Loucy (cell line): Measurements from ENCODE around the gene IMPG1.

Experiments used
- H2AFZ ChIP-seq: fragments of 200-600 bp; sonication (generic); 2 replicates; pipeline ENCODE4 v1.6.0; 2016; ENCODE audit warnings: antibody characterized with exemption, mild to moderate bottlenecking, low read length, moderate library complexity
- H3F3A ChIP-seq: fragments of 200-600 bp; 2 replicates; pipeline ENCODE4 v1.6.0; 2016; ENCODE audit warnings: antibody characterized with exemption, low read depth, mild to moderate bottlenecking
- H3K27me3 ChIP-seq: fragments of 200-600 bp; sonication (generic); 2 replicates; pipeline ENCODE4 v1.6.1; 2014; ENCODE audit warnings: low read length, mild to moderate bottlenecking; ENCODE audit not compliant: insufficient read depth, poor library complexity, severe bottlenecking
- H3K36me3 ChIP-seq: fragments of 200-600 bp; sonication (generic); 2 replicates; pipeline ENCODE4 v1.6.1; 2016; ENCODE audit warnings: low read length; ENCODE audit not compliant: insufficient read depth
- H3K4me1 ChIP-seq: fragments of 200-600 bp; sonication (generic); 2 replicates; pipeline ENCODE4 v1.5.1; 2014; ENCODE audit warnings: low read length, mild to moderate bottlenecking; ENCODE audit not compliant: insufficient read depth, poor library complexity, severe bottlenecking
- H3K4me2 ChIP-seq: fragments of 200-600 bp; sonication (generic); 2 replicates; pipeline ENCODE4 v1.6.0; 2014; ENCODE audit warnings: antibody characterized with exemption, low read length, low read depth, mild to moderate bottlenecking; ENCODE audit not compliant: poor library complexity, severe bottlenecking
- H3K4me3 ChIP-seq: fragments of 200-600 bp; sonication (generic); 2 replicates; pipeline ENCODE4 v1.5.1; 2014; ENCODE audit warnings: low read length, mild to moderate bottlenecking, mixed read lengths; ENCODE audit not compliant: poor library complexity, severe bottlenecking
- H3K79me2 ChIP-seq: fragments of 200-600 bp; sonication (generic); 2 replicates; pipeline ENCODE4 v1.6.1; 2014; ENCODE audit warnings: low read length; ENCODE audit not compliant: insufficient read depth
- H3K9ac ChIP-seq: fragments of 200-600 bp; sonication (generic); 2 replicates; pipeline ENCODE4 v1.6.0; 2014; ENCODE audit warnings: mild to moderate bottlenecking, low read depth, low read length, moderate library complexity; ENCODE audit not compliant: poor library complexity, severe bottlenecking
- H3K9me2 ChIP-seq: fragments of 200-600 bp; sonication (generic); replicated peaks from 2 replicates; pipeline ENCODE4 v1.6.1; 2016; ENCODE audit warnings: low read depth, low read length, mixed read lengths
- H3K9me3 ChIP-seq: fragments of 200-600 bp; sonication (generic); 2 replicates; pipeline ENCODE4 v1.6.1; 2014; ENCODE audit warnings: mild to moderate bottlenecking, antibody characterized with exemption, low read length, low read depth; ENCODE audit not compliant: insufficient read depth
- H4K20me1 ChIP-seq: fragments of 200-600 bp; sonication (generic); 2 replicates; pipeline ENCODE4 v1.6.0; 2014; ENCODE audit warnings: antibody characterized with exemption, low read length, mild to moderate bottlenecking; ENCODE audit not compliant: insufficient read depth, poor library complexity, severe bottlenecking
- EZH2phosphoT487 ChIP-seq: fragments of 200-600 bp; IDR thresholded peaks from 2 replicates; pipeline ENCODE4 v1.6.1; 2018; ENCODE audit warnings: antibody characterized with exemption, mild to moderate bottlenecking, moderate library complexity, borderline replicate concordance
- TF ChIP-seq, protein P1 (sequence below): fragments of 200-600 bp; sonication (generic); conservative IDR thresholded peaks from 2 replicates; pipeline ENCODE4 v1.5.1; 2014; ENCODE audit warnings: mild to moderate bottlenecking, antibody characterized with exemption, low read length

The IMPG1 gene

DNA sequence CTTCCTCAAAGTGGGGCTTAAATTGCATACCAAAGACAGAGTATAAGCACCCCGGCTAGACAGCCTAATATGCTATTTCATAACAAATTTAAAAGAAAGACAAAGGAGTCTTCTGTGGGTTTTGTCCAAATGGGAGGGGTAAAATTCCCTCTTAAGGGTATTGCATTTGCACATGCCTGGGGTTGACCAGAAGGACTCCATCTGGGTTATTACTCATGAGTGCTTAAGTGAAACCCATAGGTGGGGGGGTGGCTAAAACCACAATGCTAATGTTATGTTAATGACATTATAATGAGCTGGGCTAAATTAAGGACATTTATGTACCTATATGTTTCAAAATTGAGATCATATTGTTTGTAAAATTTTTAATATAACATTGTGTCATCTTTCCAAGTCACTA is 15.0 kb downstream of the IMPG1 start:
- Histone ChIP-seq H3K4me3 (no peak overlapping the region), H4K20me1 (no peaks in the 10 kb centered on the region), H3K36me3 (no peaks in the 10 kb centered on the region), H2AFZ (no peak overlapping the region), H3K4me2 (no peak overlapping the region), H3K9me2 (no peaks in the 10 kb centered on the region), H3K27me3 (no peaks in the 10 kb centered on the region), H3K9ac (no peak overlapping the region), H3K79me2 (no peaks in the 10 kb centered on the region), H3K4me1 (no peaks in the 10 kb centered on the region), H3F3A (no peaks in the 10 kb centered on the region), H3K9me3 (no peaks in the 10 kb centered on the region)
- TF ChIP-seq EZH2phosphoT487: no peak
- TF ChIP-seq, protein P1, sequence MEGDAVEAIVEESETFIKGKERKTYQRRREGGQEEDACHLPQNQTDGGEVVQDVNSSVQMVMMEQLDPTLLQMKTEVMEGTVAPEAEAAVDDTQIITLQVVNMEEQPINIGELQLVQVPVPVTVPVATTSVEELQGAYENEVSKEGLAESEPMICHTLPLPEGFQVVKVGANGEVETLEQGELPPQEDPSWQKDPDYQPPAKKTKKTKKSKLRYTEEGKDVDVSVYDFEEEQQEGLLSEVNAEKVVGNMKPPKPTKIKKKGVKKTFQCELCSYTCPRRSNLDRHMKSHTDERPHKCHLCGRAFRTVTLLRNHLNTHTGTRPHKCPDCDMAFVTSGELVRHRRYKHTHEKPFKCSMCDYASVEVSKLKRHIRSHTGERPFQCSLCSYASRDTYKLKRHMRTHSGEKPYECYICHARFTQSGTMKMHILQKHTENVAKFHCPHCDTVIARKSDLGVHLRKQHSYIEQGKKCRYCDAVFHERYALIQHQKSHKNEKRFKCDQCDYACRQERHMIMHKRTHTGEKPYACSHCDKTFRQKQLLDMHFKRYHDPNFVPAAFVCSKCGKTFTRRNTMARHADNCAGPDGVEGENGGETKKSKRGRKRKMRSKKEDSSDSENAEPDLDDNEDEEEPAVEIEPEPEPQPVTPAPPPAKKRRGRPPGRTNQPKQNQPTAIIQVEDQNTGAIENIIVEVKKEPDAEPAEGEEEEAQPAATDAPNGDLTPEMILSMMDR: no peak

GRCh38 chr6:76052314-76052713 is 20.1 kb downstream of the IMPG1 start:
- Histone ChIP-seq H3K4me2 (no peak overlapping the region), H3K9me3 (no peaks in the 10 kb centered on the region), H3K9me2 (no peaks in the 10 kb centered on the region), H4K20me1 (no peaks in the 10 kb centered on the region), H3K36me3 (no peaks in the 10 kb centered on the region), H3K27me3 (no peaks in the 10 kb centered on the region), H2AFZ (no peak overlapping the region), H3K9ac (no peak overlapping the region), H3K79me2 (no peaks in the 10 kb centered on the region), H3F3A (no peaks in the 10 kb centered on the region), H3K4me1 (no peaks in the 10 kb centered on the region), H3K4me3 (no peak overlapping the region)
- no peak for TF ChIP-seq EZH2phosphoT487
- TF ChIP-seq, protein P1: no peak

DNA sequence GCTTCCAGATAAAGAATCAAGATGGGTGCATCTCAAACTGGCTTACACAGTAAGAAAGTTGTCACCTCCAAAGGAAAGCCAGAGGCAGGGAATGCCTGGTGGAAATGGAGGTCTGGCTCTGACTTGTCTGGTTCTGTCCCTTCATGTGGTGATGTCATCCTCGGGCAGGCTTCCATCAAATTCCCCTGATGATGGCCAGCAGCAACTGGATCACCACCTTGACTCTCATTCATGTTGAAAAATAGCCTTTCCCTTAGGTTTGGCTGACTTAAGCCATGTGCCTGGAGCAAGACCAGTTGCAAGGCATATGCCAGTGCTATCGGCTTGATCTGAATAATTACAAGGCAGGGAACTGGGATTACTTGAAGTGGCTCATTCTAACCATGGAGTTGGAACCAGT is 28.8 kb downstream of the IMPG1 start:
- TF ChIP-seq, protein P1: no peak
- no peak for TF ChIP-seq EZH2phosphoT487
- Histone ChIP-seq H3K9me3 (no peaks in the 10 kb centered on the region; the same call in 1 of the 2 replicates), H3K36me3 (no peaks in the 10 kb centered on the region), H3K9ac (no peak overlapping the region), H3K4me3 (no peak overlapping the region), H3K4me1 (no peaks in the 10 kb centered on the region), H3F3A (no peaks in the 10 kb centered on the region), H3K9me2 (no peaks in the 10 kb centered on the region), H3K27me3 (no peaks in the 10 kb centered on the region), H2AFZ (no peak overlapping the region), H4K20me1 (no peaks in the 10 kb centered on the region), H3K4me2 (no peak overlapping the region), H3K79me2 (no peaks in the 10 kb centered on the region)
